ENCODE data around the gene TMPRSS3.

Gene TMPRSS3

GRCh38 chr21:42374864-42375499 lies 20.9 kb downstream of the TMPRSS3 start:
- in situ Hi-C loops (cut with MboI; ENCODE audit: low sequenced_read_pairs) = no loop called here

- in situ Hi-C loops (cut with MboI; ENCODE audit: low sequenced_read_pairs) = no loop called here
Observed at GRCh38 chr21:42374457-42374856, 21.4 kb downstream of the TMPRSS3 start.

GRCh38 chr21:42373908-42374455 lies 21.9 kb downstream of the TMPRSS3 start:
- in situ Hi-C loops (cut with MboI; ENCODE audit: low sequenced_read_pairs) = no loop called here

GRCh38 chr21:42373196-42373907 lies 22.5 kb downstream of the TMPRSS3 start:
- in situ Hi-C loops (cut with MboI; ENCODE audit: low sequenced_read_pairs) = no loop called here

GRCh38 chr21:42370894-42371654 lies 24.8 kb downstream of the TMPRSS3 start:
- in situ Hi-C loops (cut with MboI; ENCODE audit: low sequenced_read_pairs) = no loop called here

- in situ Hi-C loops (cut with MboI; ENCODE audit: low sequenced_read_pairs) = no loop called here
Observed at GRCh38 chr21:42369821-42370220, 26.0 kb downstream of the TMPRSS3 start.

- in situ Hi-C loops (cut with MboI; ENCODE audit: low sequenced_read_pairs) = no loop called here
Observed at GRCh38 chr21:42367367-42368165, 28.3 kb downstream of the TMPRSS3 start.

- in situ Hi-C loops (cut with MboI; ENCODE audit: low sequenced_read_pairs) = no loop called here
Observed at GRCh38 chr21:42366292-42367010, 29.4 kb downstream of the TMPRSS3 start, which contains the start of gene TFF1. TFF1 (minus strand) TSS chr21:42366535; CDS start chr21:42366495, 40 bp downstream.

- in situ Hi-C loops (cut with MboI; ENCODE audit: low sequenced_read_pairs) = no loop called here
Observed at GRCh38 chr21:42365770-42366169, 30.1 kb downstream of the TMPRSS3 start.

GRCh38 chr21:42364304-42364865 lies 31.5 kb downstream of the TMPRSS3 start:
- in situ Hi-C loops (cut with MboI; ENCODE audit: low sequenced_read_pairs) = no loop called here

- in situ Hi-C loops (cut with MboI; ENCODE audit: low sequenced_read_pairs) = no loop called here
Observed at GRCh38 chr21:42363312-42363711, 32.5 kb downstream of the TMPRSS3 start.

- in situ Hi-C loops (cut with MboI; ENCODE audit: low sequenced_read_pairs) = no loop called here
Observed at GRCh38 chr21:42362700-42363099, 33.2 kb downstream of the TMPRSS3 start.

GRCh38 chr21:42362198-42362597 lies 33.7 kb downstream of the TMPRSS3 start:
- in situ Hi-C loops (cut with MboI; ENCODE audit: low sequenced_read_pairs) = no loop called here

GRCh38 chr21:42361286-42361685 lies 34.6 kb downstream of the TMPRSS3 start:
- in situ Hi-C loops (cut with MboI; ENCODE audit: low sequenced_read_pairs) = no loop called here

GRCh38 chr21:42360317-42360716 lies 35.5 kb downstream of the TMPRSS3 start:
- in situ Hi-C loops (cut with MboI; ENCODE audit: low sequenced_read_pairs) = no loop called here

- in situ Hi-C loops (cut with MboI; ENCODE audit: low sequenced_read_pairs) = no loop called here
Observed at GRCh38 chr21:42358937-42359336, 36.9 kb downstream of the TMPRSS3 start.

GRCh38 chr21:42358261-42358660 lies 37.6 kb downstream of the TMPRSS3 start:
- in situ Hi-C loops (cut with MboI; ENCODE audit: low sequenced_read_pairs) = no loop called here

- in situ Hi-C loops (cut with MboI; ENCODE audit: low sequenced_read_pairs) = no loop called here
Observed at GRCh38 chr21:42357307-42357706, 38.5 kb downstream of the TMPRSS3 start.

- in situ Hi-C loops (cut with MboI; ENCODE audit: low sequenced_read_pairs) = no loop called here
Observed at GRCh38 chr21:42356650-42357049, 39.2 kb downstream of the TMPRSS3 start.

- in situ Hi-C loops (cut with MboI; ENCODE audit: low sequenced_read_pairs) = no loop called here
Observed at GRCh38 chr21:42356046-42356445, 39.8 kb downstream of the TMPRSS3 start.
